GM15510 (cell line): Measurements from ENCODE around the gene CALCB.

Experiments
- POLR2A ChIP-seq: IDR thresholded peaks from 3 replicates; pipeline ENCODE4 v1.6.1; 2011; ENCODE audit warnings: borderline replicate concordance; ENCODE audit not compliant: insufficient read length; ENCODE audit errors: extremely low read depth

CALCB gene

GRCh38 chr11:15062599-15062998 lies 10.8 kb upstream of the CALCB start:
- TF ChIP-seq POLR2A = no peak

GRCh38 chr11:15071556-15072255 lies 1.7 kb upstream of the CALCB start:
- TF ChIP-seq POLR2A = no peak

- no peak for TF ChIP-seq POLR2A
Observed at GRCh38 chr11:15072551-15073143, 746 bp upstream of the CALCB start.

GRCh38 chr11:15074206-15075161 lies 1.1 kb downstream of the CALCB start:
- TF ChIP-seq POLR2A = no peak

GRCh38 chr11:15075162-15075526 lies 1.8 kb downstream of the CALCB start:
- TF ChIP-seq POLR2A = no peak

GRCh38 chr11:15091175-15091574 lies 17.8 kb downstream of the CALCB start:
- no peak for TF ChIP-seq POLR2A

GRCh38 chr11:15091625-15092024 lies 18.2 kb downstream of the CALCB start:
- TF ChIP-seq POLR2A = no peak

- TF ChIP-seq POLR2A = no peak
Observed at GRCh38 chr11:15093432-15093831, 20.0 kb downstream of the CALCB start.

- no peak for TF ChIP-seq POLR2A
Observed at GRCh38 chr11:15095736-15096228, 22.4 kb downstream of the CALCB start.

GRCh38 chr11:15097411-15097810 lies 24.0 kb downstream of the CALCB start:
- no peak for TF ChIP-seq POLR2A

- no peak for TF ChIP-seq POLR2A
Observed at GRCh38 chr11:15099267-15099666, 25.9 kb downstream of the CALCB start.

GRCh38 chr11:15101072-15101709 lies 27.8 kb downstream of the CALCB start:
- no peak for TF ChIP-seq POLR2A

GRCh38 chr11:15104166-15104565 lies 30.8 kb downstream of the CALCB start:
- TF ChIP-seq POLR2A = no peak

- no peak for TF ChIP-seq POLR2A
Observed at GRCh38 chr11:15106201-15106965, 33.0 kb downstream of the CALCB start.

- no peak for TF ChIP-seq POLR2A
Observed at GRCh38 chr11:15107730-15108515, 34.5 kb downstream of the CALCB start.
